ENCODE results near the gene PDE7B.
"Not testable (repeated sequence)": the region's sequence is repeated elsewhere in the genome, so short reads cannot be mapped to it uniquely, and the experiment has no call there.

PDE7B gene

DNA sequence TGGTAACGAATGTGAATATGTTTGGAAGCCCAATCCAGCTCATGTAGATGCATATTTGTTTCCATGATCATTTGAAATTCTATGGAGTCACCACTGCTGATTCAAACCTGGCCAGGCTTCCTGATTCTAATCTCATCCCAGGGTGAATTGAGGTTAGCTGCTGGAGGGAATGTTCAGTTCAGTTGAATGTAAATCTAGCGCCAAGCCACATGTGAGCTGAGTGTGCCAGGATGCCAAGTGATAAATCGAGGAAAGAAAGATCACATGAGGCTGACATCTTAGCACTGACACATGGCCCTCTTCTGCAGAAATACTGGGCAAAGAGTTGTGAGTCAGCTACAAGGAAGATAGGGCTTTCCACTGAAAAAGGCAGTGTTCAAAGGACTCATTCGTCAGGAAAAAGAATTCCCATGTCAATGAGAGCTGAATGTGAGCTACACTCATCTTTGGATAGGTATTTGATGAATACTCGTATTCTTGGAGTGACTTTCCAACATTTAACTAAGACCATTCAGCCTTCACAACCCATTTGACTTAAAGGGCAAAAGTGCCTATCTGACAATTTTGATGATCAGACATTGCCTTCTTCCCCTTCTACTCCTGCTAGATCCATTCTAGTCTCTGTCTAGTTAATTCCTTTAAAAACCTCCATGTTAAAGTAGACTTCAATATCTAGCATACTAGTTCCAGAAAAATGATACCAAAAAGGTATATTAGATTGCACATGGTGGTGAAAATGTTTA is 226.5 kb downstream of the PDE7B start:
- DNase-seq, result no peak

DNA sequence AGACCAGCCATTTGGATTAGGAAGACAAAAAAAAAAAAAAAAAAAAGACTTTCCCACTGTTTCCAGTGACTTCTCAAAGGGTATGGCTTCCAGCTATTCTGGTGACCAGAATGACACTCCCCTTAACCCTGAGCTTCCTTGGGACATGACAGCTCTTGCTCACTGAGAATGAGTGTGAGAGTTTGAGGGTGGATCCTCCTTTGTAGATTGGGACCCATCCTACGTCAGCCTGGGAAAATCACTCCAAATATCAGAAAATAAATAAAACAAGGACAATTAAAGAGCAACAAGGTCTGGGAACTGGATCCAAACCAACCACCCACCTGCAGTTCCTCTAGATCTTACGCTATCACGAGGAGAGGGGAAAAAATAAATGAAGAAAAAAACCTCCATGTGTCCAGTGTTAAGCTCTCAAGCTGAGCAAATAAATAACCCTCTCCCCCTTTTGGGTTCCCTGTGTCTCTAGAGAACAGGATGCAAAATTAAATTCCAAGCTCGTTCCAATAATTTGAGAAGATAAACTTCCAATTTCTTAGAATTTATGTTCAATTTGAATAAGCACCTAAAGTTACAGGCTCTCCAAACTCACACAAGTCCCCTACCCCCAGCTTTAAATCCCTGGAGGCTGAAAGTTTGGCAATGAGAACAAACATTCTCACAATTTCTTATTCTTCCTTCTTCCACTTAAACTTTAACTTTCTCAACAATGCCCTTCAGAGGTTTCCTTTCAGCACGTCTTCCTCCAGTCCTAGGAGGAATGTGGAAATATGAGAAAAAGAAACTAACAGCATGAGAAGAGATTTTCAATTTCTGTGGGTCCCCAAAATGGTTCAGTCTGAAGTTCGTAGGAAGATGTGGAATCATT is 228.4 kb downstream of the PDE7B start:
- DNase-seq, result no peak

DNA sequence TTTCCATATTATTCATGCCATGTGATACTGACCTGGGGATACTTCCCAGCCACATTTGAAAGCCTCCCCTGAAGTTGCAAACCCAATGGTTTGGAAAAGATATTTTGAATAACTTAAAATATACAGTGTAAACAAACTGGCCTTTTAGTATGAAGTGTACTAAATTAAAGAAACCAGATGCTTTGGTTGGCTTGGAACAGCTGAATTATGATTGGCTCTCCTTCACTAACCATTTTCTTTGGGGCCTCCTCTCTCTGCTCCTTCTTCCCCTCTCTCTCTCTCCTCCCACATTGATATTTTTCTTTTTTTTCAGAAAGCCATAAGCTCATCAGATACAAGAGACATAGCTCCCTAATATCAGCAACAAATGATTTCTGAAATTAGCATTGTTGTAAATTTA is 232.0 kb downstream of the PDE7B start:
- no peak for DNase-seq

DNA sequence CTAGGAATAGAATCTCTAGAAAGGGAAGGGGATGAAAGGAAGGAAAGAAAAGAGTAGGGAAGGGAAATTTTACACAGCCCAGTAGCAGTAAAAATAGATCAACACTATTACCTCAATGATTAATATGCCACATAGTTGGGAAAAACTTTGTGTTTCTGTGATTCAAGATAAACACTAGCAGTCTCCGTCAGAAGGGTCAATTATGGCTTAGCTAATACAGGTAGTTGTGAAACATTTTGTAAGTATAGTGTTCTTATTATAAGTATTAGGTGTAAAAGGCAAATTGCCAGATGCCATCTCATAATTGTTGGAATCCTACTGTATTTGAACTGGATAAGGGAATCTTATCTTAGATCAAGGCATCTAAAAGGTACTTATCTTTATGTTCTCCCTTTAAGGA is 232.9 kb downstream of the PDE7B start:
- DNase-seq, result no peak

DNA sequence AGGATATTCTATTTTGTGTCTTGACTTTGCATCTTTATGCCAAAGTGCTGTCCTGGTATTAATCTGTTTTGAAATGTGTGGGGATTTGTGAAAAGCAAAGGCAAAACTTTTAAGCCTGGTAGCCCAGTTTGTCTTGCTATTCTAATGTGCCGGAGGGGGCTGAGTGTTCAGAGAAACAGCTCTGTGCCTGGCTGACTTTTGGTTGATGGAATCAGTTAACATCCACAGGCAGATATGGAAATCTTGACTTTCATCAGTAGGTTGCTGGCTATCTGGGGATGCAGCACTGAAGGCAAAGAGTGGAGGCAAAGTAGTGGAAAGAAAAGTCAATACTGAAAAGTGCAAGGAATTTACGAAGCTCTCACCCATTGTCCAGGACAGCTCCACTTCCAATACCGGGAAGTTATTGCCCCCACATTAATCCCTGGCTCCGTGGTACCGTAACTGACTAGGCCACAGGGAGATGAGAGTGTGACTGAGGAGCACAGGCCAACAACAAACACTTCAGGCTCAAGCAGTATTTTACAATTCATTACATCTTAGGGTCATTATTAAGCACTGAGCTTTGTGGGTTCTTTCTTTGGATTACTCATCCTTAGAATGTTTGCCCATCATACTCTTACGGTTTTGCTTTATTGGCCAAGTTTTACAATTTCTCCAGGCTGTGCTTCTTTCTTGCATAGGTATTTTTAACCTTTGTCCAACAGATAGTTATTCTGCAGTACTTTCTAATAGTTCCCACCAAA is 234.0 kb downstream of the PDE7B start:
- no peak for DNase-seq

DNA sequence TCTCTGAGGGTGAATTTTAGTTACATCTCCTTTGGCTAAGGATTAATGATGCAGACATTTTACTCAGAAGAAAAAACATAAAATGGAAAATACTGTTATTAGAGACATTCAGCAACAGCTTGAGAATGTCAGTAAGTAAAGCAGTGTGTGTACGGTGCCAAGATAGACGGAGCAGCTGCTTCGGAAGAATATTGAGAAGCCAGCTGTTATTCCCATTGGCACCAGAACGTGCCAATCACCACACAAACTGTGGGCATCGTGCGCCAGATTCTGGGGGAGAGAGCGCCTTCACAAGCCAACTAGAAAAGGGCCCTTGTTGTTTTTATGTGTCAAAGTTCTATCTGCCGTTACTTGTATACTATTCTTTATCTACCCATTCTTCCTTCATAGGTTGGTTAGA is 235.2 kb downstream of the PDE7B start:
- DNase-seq, result no peak

DNA sequence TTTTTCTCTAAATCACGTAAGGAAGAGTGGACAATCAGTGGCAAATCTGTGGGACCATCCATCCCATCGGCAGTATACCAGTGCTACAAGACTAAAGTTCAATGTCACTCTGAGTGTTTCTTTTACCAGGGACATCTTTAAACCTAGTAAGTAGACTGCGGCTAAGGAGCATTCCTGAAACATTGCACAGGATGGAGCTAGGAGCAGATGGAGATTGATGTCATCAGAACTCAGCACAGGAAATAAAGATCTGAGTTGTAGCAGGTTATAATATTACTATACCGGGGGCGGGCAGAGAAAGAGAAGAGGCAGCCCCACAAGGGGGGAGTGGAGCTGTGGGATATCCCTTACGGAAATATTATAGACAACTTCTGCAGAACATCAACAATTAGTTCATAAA is 236.5 kb downstream of the PDE7B start:
- no peak for DNase-seq

DNA sequence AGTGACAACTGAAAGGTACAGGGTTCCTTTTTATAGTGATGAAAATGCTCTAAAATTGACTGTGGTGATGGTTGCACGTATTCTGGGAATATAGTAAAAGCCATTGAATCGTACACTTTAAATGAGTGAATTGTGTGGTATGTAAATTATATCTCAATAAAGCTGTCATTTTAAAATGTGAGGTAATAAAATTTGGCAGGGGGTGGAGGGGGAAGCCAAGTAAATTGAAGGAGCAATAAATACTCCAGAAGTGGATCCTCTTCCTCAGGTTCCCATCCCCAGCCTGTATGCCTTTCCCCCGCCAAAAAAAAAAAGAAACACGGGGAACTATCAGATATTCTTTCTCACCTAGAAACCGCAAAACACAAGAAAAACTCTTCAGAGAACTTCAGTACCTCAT is 237.2 kb downstream of the PDE7B start:
- DNase-seq, result no peak

DNA sequence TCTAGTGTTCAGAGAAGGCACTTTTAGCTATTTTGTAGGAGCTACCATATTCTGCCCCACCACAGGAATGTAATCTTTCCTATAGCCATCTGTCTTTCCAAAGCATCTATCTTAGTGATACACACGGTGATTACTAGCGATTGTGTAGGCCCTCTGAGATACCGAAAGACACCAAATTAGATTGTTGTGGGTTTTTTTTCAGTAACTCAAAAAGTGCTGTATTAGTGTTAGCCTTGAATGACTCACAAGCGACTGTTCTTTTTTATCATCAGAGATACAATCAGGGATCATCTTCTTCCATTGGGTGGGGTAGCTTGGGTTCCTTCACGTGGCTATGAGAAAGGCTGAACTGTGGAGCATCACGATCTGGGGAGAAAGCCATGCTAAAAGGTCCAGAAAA is 238.4 kb downstream of the PDE7B start:
- no peak for DNase-seq

DNA sequence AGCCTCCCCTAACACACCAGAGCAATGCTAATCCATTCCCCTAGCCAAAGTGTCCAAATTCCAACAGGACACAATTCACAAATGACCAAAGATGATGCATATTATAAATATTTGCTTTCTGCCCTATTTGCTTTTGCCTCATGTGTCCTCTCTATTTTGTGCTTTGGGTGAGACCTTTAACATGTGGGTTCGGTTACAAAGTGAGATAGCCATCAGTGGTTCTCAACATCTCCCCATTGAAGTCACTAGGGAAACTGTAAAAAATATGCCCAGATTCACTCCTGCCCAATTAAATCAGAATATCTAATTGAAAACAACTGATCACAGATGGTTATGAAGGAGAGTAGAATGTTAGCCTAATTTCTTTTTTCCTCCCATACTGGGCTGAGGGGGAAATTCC is 239.4 kb downstream of the PDE7B start:
- no peak for DNase-seq

DNA sequence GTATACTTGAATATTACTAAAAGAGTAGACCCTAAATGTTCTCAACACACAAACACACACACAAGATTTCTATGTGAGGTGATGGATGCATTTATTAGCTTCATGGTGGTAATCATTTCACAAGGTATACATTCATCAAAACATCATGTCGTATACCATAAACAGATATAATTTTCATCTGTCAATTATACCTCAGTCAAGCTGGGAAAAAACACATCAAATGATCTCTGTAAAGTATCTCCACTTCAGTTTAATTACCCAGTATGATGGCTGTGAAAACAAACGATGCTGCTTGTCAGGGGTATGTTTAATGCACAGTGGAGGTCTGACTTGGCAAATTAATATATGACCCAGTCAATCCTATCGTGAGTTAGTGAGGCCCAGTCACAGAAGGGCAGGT is 241.4 kb downstream of the PDE7B start:
- DNase-seq, result no peak

DNA sequence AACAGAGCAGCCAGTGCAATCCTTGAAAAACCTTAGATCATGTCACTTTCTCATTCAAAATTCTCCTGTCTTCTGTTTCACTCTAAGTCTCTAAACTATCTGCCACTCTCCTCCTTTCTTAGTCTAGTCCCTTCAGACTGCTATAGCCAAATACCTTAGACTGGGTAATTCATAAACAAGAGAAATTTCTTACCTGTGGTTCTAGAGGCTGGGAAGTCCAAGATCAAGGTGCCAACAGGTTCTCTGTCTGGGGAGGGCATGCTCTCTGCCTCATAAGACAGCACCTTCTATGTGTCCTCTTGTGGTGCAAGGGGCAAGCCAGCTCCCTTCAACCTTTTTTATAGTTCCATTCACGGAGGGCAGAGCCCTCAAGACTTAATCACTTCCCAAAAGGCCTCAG is 242.3 kb downstream of the PDE7B start:
- no peak for DNase-seq

DNA sequence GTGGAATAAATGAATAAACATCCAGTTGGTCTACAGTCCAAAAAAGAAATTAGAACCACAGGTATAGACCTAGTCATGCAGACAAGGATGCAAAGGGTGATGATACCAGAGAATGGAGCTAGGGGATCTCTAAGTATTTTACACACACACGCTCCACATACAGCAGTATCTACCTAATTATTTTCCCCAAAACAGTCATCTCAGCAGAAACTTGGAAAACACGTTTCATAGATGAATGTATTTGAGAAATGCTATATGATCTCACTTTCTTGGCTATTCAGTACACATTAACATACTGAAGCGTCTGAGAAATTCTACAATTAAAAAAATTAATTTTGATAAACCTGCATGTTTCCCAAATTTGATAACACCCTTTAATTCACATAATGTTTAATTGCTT is 243.3 kb downstream of the PDE7B start:
- no peak for DNase-seq

DNA sequence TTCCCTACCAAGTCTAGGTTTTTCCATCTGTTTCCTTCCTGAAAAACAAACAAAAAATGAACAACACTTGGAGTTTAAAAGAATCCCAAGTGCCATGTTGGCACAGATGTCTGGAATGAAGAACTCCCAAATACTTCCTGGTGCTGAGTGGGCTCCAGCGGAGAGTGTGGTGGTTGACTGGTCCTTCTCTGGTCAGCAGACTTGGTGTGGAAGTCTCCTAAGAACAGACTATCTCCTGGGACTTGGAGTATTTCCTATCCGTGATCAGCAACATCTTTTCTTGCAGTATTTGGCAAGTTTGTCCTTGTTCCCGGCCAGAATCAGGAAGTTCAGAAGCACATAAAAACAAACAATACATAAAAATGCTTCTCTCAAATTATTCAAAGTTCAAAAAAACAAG is 244.5 kb downstream of the PDE7B start:
- DNase-seq, result no peak

DNA sequence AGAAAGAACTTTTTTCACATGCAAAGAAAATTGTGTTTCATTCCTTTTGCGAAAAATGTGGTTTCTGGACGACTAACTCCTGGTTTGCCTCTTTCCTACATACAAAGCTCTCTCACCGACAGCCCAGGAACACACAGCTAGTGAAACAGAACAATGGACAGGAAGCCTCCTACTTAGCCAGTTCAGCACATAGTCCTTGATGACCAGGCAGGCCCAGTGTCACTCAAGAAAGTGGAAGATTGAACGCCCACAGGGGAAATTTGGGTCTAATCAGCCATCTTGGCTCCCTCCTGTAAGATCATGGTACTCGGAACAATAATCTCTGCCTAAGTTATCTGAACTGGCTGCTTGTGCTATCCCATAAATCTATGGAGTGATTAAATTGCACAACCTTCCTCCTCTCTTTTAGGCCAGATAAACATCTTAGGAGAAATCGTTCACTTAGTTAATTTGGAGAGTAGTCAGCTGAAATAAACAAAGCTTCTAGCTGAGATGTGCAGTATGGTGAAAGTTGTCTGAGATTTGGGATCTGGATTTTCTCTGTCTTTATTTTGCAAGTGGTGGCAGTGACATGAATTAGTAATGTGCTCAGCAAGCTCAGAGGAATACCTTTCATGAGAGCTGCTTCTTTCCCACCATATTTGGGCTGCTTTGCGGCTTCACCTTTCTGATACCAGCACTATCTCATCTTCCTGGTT is 251.6 kb downstream of the PDE7B start:
- no peak for DNase-seq

DNA sequence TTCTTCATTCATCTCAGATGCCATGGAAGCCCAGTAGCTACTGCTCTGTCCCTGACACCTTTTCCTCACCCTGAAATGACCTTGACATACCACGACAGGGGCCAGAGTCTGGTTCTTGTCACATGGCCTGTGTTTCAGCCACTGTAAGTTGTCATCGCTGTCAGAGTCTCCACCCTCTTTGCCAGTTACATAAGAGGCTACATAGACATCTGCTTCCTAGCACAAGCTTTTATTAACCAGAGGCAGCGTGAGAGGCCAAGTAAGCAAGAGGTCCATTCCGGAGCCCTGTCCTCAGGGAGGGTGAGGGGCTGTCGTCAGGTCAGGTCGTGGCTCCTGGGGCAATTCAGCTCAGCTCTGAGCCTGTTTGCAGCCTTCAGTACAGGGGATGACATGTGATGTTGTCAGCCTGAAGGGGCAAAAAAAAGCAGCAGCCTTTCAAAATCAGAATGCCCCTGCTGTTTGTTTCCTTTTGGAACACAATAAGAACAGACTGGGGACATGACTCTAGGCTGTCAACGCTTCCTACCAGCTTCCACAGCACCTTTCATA is 252.3 kb downstream of the PDE7B start:
- DNase-seq, result no peak

DNA sequence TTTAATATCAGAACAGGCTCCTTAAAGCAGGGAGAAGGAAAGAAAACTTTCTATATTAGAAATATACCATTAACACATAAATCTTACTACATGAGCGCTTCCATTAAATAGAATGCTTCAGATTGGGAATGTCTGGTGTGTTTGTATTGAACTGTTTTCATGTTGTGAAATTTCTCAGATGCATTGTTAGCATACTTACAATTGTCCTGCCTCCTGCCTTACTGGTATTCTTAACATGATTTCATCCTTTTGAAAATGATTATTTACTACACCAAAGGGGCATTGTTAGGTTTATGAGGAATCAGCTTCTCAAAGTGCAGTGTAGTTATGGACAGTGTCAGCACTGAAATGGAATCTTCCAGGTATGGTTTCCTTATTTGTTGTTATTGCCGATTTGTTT is 253.1 kb downstream of the PDE7B start:
- DNase-seq, result no peak

DNA sequence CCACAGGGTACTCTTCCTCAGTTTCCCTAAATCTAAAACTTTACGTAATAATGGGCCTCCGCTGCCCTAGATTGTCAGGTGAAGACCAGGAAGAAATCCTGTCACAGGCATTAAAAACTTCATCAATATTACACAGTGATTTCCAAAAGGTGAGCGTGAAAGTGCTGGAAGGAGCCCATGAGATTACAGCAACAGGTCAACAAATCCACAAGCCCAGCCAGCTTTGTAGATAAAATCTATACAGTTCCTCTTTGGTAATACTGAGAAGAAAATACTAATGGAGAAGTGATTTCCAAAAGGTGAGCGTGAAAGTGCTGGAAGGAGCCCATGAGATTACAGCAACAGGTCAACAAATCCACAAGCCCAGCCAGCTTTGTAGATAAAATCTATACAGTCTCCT is 254.3 kb downstream of the PDE7B start:
- DNase-seq, result not testable (repeated sequence)

DNA sequence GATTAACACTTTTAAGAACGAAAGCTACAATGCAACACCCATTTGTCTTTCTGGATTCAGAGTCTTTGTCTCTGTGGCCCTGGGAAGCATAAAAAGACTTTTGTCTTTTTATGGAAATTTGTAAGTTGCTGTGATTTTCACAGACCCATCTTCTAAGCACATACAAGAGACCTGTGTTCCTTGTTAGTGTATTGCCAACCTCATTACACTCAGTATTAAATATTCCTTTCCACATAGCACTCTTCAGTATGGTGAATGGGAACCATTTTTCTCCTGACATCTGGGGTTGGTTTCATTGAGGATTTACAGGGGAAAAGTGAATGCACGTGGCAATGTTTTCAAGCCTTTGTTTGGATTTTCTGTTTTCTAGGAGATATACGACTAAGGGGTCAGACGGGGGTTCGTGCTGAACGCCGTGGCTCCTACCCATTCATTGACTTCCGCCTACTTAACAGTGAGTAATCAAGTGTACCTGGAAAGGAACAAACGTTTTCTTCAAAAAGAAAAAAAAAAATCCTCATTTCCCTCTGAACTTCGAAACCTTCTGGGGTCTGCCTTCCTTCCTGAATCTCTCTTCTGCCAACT is 257.0 kb downstream of the PDE7B start:
- DNase-seq, result no peak

DNA sequence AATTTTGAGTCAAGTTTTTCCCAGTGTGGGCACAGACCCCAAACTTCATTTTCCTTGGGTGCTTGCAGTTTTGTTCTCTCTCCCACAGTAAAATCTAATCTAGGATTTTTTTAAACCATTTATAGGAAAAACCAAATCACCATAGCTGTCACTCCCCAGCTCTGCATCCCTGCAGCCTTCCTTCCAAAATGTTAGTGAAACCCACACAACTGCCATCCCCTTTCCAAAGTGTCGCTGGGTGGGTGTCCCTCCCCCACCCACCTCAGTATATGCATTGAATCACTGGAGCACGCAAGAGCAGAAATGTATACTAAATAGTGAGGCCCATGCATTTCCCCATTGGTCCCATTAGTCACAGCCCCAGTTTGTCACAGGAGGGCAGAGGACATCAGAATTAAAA is 260.3 kb downstream of the PDE7B start:
- no peak for DNase-seq

DNA sequence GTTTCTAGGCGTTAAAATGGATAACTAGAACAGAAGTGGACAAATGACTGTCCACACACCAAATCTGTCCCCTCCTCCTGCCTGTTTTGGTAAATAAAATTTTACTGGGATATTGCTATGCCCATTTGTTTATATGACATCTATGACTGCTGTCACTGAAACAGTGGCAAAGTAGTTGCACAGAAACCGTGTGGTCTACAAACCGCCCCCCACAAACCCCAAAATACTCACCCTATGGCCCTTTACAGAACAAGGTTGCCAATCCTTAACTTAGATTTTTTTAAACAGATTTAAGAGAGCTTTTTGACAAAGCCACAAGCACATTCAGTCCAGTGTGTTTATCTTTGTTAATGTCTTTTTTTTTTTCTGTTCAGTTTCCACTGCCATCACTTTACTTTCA is 260.8 kb downstream of the PDE7B start:
- no peak for DNase-seq

DNA sequence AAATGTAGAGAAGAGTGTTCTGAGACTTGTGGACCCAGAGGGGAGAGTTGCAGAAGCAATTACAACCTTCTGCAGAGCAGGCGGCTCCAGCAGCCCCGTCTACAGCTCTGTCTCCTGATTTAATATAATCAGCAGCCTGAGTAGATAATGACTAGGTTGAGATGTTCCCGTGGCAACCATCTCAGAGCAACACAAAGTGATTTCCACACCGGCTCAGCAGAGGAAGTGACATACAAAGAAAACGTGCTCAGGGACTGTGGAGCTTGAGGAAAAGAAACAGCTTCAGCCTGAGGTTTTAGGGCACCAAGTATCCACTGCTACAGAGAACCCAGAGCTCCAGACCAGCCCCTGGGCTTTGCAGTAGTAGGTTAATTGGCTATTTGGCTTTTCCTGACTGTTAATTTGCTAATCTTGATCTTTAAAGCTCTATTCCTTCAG is 262.3 kb downstream of the PDE7B start:
- DNase-seq, result no peak
